IMR-90 (cell line): ENCODE data around the gene PDE6A.

Experiments used
- CTCF ChIP-seq: conservative IDR thresholded peaks from 2 replicates; pipeline ENCODE4 v1.5.1; 2012; ENCODE audit warnings: mild to moderate bottlenecking, low read depth, low read length, improper control_type of control experiment
- MXI1 ChIP-seq: IDR thresholded peaks from 2 replicates; pipeline ENCODE4 v1.6.1; 2012; ENCODE audit warnings: low read depth, mild to moderate bottlenecking, low read length, moderate library complexity, borderline replicate concordance
- POLR2A ChIP-seq: IDR thresholded peaks from 2 replicates; pipeline ENCODE4 v1.6.1; 2012; ENCODE audit warnings: mild to moderate bottlenecking, low read depth, low read length
- RAD21 ChIP-seq: IDR thresholded peaks from 2 replicates; pipeline ENCODE4 v1.6.1; 2012; ENCODE audit warnings: low read length, improper control_type of control experiment
- SMC3 ChIP-seq: fragments of 150-350 bp; IDR thresholded peaks from 2 replicates; pipeline ENCODE4 v1.6.1; 2016; ENCODE audit warnings: low read depth, mild to moderate bottlenecking, antibody characterized with exemption, low read length, moderate library complexity
- USF2 ChIP-seq: fragments of 150-350 bp; IDR thresholded peaks from 2 replicates; pipeline ENCODE4 v1.6.1; 2017; ENCODE audit warnings: mild to moderate bottlenecking, antibody characterized with exemption, low read length, low read depth

DNA sequence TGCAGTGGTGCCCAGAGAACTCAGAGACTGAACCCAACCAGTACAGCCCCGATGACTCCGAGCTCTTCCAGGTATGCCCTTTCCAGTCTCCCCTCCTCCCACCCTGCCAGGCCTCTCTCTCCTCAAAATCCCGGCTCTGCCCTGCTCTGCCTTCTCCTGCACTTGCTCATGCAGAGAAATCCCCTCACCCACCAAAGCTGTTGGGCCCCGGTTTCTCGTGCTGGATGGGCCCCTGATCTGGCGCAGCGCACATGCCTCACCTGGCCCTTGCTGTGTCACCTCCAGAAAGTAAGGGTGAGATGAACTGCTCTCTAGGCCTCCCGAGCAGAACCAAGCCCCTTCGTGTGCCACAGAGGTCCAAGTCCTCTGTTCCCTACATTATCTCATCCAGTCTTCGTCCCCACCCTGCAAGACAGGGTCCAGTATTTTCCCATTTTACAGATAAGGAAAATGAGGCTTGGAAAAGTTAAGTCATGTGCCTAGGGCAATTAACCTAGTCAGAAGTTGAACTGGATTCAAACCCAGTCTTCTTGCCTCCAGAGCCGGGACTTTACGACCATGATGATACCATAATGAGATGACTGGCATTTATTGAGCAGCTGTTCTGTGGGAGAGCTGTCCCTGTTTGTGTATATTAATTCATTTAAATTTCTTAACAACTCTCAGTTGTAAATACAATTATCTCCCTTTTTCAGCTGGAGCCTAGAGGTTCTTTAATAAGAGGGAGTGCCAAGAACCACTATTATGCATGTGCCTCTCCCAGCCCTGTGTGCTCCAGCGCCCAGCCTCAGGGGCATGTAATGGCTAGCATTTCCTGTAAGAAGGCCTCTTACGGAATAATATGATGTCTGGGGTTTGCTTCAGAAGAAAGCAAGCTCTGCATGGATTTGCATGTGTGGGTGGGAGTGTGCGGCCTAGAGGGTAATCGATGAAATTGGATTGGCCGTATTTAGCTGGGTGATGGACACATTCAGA lies 123.8 kb downstream of the PDE6A start:
- TF ChIP-seq CTCF: no peak
- TF ChIP-seq POLR2A: no peak
- TF ChIP-seq RAD21: no peak
- no peak for TF ChIP-seq MXI1
- TF ChIP-seq SMC3: no peak
- no peak for TF ChIP-seq USF2
